WERI-Rb-1 (cell line): Measurements from ENCODE around the gene PCDH19.

ENCODE experiments used
- DNase-seq: peaks from one replicate; pipeline ENCODE4 v3.0.0-alpha.2; 2020
- H3K27ac ChIP-seq: fragments of 250-450 bp; sonication (Bioruptor Pico); 2 replicates; pipeline ENCODE4 v1.5.1; 2020; ENCODE audit warnings: mild to moderate bottlenecking, moderate library complexity
- H3K27me3 ChIP-seq: fragments of 250-450 bp; sonication (Bioruptor Pico); 2 replicates; pipeline ENCODE4 v1.5.1; 2021; ENCODE audit warnings: mild to moderate bottlenecking, low read depth, moderate library complexity; ENCODE audit not compliant: insufficient read depth, severe bottlenecking
- H3K36me3 ChIP-seq: fragments of 250-450 bp; sonication (Bioruptor Pico); 2 replicates; pipeline ENCODE4 v1.5.1; 2020; ENCODE audit warnings: mild to moderate bottlenecking, moderate library complexity
- H3K4me3 ChIP-seq: 2 replicates; pipeline ENCODE4 v1.5.1; 2011; ENCODE audit warnings: low read depth, mild to moderate bottlenecking, control low read depth, low read length
- H3K9me3 ChIP-seq: fragments of 250-450 bp; sonication (Bioruptor Pico); 2 replicates; pipeline ENCODE4 v1.5.1; 2021; ENCODE audit warnings: mild to moderate bottlenecking, moderate library complexity; ENCODE audit not compliant: severe bottlenecking
- TF ChIP-seq, protein P1 (sequence below): IDR thresholded peaks from 2 replicates; pipeline ENCODE4 v1.5.1; 2011; ENCODE audit warnings: low read depth, mild to moderate bottlenecking, control low read depth, inconsistent platforms, low read length

The PCDH19 gene

DNA sequence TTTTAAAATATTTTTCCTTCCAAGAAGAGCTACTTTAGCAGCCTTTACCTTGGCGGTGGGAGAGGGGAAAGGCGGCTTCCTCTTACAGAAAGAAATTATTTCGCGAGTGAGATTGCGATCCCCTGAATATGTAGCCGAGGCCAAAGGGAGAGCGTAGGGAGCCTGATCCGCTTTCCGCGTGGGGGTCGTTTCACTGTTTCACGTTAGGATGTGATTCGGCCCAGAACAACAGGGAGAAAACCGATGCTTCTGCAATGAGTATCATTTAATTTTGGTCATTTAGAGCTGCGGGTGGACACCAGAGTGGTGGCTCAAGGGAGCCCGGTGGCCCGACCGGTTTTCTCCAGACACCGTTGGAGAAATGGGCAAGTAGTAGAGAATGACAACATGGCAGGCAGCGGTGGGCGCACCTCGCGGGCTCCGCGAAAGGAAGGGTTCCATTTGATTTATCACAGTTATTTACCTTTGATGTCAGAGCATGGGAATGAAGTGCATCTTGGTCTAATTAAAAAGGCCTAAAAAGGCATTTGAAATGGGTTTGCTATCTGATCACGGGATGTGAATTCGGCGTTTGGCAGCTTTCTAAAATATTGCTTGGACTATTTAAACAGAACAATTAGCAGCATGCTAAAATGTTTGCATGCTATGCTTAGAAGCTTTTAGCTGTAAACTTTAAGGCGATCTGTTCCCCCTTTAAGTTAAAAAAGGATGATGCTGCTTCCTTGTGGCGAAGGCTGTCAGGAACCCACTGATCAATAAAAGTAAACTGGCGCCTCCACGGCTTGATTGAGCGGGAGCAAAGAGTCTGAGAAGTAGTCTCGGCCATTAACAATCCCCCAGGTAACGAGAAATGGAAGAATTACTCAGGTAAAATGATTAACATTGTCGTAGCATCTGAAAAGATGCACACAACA is 2.0 kb upstream of the PCDH19 start:
- Histone ChIP-seq H3K27ac (no peak overlapping the region), H3K27me3 (peaks cover 82% of the 10 kb centered on the region), H3K9me3 (peaks cover 14% of the 10 kb centered on the region), H3K36me3 (no peaks in the 10 kb centered on the region), H3K4me3 (no peak overlapping the region)
- no peak for DNase-seq
- TF ChIP-seq, protein P1, sequence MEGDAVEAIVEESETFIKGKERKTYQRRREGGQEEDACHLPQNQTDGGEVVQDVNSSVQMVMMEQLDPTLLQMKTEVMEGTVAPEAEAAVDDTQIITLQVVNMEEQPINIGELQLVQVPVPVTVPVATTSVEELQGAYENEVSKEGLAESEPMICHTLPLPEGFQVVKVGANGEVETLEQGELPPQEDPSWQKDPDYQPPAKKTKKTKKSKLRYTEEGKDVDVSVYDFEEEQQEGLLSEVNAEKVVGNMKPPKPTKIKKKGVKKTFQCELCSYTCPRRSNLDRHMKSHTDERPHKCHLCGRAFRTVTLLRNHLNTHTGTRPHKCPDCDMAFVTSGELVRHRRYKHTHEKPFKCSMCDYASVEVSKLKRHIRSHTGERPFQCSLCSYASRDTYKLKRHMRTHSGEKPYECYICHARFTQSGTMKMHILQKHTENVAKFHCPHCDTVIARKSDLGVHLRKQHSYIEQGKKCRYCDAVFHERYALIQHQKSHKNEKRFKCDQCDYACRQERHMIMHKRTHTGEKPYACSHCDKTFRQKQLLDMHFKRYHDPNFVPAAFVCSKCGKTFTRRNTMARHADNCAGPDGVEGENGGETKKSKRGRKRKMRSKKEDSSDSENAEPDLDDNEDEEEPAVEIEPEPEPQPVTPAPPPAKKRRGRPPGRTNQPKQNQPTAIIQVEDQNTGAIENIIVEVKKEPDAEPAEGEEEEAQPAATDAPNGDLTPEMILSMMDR = no peak

DNA sequence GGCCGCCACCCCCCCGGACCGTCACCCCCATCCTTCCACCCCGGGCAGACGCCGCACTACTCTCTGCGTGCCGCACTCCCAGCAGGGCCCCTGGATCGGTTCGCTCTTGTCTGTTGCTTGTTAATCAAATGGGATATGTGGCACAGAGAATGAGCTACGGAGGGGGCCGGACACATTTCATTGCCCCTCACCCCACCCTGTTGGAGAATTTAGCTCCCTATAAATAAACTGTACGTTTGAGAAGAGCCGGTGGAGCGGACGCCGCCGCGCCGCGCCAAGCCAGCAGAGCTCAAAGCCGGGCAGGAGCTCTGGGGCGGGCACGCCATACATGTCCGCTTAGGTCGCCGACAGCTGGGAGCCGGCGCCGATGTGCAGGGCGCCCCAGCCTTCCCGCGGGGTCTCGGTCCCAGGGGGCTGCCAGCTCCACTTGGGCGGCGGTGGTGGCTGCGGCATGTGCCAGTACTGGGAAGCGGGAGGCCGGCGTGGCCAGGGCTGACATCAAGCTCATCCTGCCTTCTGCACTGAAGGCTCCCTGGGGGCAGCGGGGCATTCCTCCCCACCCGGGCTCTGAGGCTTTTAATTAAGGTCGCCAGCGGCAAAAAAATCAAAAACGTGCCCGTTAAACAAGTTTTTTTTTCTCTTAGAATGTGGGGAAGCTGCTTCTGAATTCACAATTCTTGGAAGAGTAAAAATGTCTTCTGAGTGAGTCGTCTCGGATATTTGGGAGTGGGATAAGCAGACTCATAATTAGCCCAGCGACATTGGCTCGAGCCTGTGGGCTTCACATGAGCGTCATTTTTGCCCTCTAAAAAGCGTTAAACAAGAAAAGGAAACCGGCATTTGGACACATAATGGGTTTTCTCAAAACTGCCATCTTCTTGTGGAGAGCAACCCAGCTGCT is 1.1 kb upstream of the PCDH19 start:
- H3K9me3 ChIP-seq = peaks cover 14% of the 10 kb centered on the region
- no peak overlapping the region for H3K4me3 ChIP-seq
- no peak for DNase-seq
- H3K27ac ChIP-seq = no peak overlapping the region
- H3K36me3 ChIP-seq = no peaks in the 10 kb centered on the region
- H3K27me3 ChIP-seq = peaks cover 85% of the 10 kb centered on the region
- TF ChIP-seq, protein P1 = no peak

DNA sequence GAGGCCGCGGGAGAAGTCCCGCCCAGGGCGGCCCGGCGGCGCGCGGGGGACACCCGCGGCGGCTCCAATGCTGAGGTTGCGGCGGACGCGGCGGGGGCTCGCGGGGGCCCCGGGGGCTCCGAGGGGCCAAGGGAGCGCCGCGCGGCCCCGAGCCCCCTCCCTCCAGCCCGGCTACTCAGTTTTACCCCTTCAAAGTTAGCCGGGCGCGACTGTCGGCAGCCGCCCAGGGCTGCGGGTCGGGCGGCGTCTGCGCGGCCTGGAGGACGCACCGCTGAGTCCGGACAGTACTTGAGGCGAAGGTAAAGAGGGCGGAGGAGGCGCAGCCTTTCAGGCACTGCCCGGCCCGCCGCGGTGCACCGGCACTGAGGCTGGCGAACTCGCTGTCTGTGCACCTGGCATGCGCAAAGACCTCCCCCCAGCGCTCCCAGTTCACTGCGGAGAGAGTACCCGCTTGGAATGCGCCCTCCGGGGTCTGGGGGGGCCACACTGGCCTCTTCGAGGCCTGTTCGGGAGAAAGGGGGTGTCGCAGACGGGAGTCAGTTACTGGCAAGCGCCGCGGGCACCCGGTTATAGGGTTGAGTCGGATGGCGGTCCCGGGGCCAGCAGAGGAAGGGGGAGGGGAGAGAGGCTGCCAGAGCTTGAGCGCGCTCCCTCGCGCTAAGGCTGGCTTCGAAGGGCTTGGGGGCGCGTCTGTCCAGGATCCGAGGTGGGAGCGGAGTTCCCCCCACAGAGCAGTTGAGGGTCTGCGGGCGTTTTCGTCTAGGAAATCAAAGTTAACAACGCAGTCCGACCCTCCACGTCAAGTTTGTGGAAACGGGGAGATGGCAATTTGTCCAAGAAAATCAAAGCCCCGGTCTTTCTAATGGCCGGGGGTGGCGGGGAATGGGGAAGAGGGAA is 1.1 kb downstream of the PCDH19 start:
- Histone ChIP-seq H3K27me3 (peaks cover 84% of the 10 kb centered on the region), H3K27ac (no peak overlapping the region)

DNA sequence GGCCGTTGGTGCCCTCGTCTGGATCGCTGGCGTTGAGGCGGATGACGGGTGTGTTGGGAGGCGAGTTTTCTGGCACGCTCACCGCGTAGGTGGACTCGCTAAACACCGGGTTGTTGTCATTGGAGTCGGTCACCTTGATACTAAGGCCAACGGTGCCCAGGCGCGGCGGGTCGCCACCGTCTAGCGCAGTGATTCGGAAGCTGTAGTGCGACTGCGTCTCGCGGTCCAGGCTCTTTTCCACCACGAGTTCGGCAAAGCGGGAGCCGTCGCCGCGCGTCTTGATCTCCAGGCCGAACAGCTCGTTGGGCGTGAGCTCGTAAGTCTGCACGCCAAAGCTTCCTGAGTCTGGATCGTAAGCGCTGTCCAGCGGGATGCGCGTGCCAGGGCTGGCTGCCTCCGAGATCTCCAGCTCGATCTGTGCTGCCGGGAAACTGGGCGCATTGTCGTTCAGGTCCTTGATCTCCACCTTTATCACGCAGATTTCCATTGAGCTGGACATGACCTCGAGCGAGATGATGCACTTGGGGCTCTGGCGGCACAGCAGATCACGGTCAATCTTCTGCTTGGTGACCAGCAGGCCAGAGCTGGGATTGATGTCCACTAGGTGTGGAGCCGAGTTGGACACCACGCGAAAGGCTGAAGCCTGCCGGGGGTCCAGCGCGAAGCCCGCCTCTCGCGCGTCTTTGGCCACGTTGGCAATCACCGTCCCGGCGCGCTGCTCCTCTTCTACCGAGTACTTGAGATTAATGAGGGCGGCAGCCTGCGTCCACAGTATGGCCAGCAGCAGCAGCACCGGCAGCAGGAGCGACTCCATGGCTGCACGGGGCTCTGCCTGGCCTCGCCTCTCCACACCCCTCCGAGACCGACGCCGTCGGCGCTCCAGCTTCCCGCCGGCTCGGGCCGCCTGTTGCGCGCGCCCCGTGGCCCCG is 2.0 kb downstream of the PCDH19 start:
- TF ChIP-seq, protein P1 = no peak
- Histone ChIP-seq H3K27me3 (peaks cover 75% of the 10 kb centered on the region), H3K9me3 (peaks cover 14% of the 10 kb centered on the region), H3K36me3 (no peaks in the 10 kb centered on the region), H3K4me3 (no peak overlapping the region), H3K27ac (no peak overlapping the region)
- no peak for DNase-seq

More for the DNA sequence above, 1.1 kb downstream of the PCDH19 start:
- H3K36me3 ChIP-seq = no peaks in the 10 kb centered on the region
- TF ChIP-seq, protein P1 = no peak
- no peak overlapping the region for H3K4me3 ChIP-seq
- H3K9me3 ChIP-seq = peaks cover 14% of the 10 kb centered on the region
- DNase-seq = no peak
